HG03175 (cell line): ENCODE measurements around the gene GPS2.

Experiments used
- ATAC-seq: cut with Tn5 transposase; IDR thresholded peaks from one replicate; pipeline ENCODE4 v1.9.1; 2021; ENCODE audit warnings: mild to moderate bottlenecking, moderate library complexity; ENCODE audit not compliant: unreplicated experiment

GPS2 gene, protein sequence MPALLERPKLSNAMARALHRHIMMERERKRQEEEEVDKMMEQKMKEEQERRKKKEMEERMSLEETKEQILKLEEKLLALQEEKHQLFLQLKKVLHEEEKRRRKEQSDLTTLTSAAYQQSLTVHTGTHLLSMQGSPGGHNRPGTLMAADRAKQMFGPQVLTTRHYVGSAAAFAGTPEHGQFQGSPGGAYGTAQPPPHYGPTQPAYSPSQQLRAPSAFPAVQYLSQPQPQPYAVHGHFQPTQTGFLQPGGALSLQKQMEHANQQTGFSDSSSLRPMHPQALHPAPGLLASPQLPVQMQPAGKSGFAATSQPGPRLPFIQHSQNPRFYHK

DNA sequence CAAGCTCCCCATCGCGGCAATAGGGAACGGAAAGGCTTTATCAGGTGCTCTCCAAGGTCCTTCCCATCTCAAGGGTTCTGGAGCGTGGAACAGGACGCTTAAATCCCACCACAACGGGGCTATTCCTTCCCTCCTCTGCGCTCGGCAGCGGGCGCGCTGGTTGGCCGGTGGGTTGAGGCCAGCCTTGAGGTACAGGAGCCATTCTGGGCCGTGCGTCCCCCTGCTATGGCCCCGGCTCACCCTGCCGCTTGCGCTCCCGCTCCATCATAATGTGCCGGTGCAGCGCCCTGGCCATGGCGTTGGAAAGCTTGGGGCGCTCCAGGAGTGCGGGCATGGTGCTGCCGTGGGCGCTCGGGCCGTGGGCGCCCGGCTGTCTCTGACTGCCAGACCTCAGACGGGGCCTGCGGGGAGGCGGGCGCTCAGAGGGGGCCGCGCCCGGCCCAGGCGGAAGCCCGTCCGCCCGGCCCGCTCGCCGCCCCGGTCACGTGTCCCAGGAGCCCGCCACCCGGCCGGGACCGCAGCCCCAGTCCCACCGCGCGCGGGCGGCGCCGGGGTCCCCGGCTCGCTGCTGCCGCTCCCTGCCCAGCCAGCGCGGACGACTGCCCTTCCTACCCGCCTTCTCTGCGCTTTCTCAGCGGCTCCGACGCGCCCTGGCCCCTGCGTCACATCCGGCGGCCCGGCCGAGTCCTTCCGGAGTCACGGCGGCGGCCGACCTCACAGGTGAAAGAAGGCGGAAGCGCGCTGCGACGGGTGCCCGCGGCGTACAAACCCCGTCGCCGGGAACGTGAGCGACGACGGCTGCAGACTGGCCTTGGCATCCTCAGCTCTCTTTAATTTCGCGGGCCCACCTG lies at the start of gene GPS2:
GPS2 (minus strand) TSS at position 642 of the 851 bp plus-strand sequence; CDS start at position 334, 308 bp downstream.
- peak; percentile 80 for ATAC-seq

- ATAC-seq, result no peak
Observed at GRCh38 chr17:7363311-7363710, 48.2 kb upstream of the GPS2 start.

GRCh38 chr17:7361906-7362305 lies 46.7 kb upstream of the GPS2 start:
- no peak for ATAC-seq

DNA sequence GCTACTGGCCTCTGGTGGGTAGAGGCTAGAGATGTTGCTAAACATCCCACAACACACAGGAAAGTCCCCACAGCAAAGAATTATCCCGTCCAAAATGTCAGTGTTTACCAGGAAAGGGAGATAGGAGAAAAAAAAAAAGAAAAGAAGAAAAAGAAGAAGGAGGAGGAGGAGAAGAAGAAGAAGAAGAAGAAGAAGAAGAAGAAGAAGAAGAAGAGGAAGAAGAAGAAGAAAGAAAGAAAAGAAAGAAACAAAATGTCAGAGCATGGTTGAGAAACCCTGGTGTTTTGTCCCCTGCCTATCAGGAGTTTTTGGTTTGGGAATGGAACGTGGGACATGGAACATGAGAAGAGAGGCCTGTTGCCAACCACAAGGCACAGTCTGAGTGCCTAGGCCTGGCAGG lies 42.2 kb upstream of the GPS2 start:
- no peak for ATAC-seq

DNA sequence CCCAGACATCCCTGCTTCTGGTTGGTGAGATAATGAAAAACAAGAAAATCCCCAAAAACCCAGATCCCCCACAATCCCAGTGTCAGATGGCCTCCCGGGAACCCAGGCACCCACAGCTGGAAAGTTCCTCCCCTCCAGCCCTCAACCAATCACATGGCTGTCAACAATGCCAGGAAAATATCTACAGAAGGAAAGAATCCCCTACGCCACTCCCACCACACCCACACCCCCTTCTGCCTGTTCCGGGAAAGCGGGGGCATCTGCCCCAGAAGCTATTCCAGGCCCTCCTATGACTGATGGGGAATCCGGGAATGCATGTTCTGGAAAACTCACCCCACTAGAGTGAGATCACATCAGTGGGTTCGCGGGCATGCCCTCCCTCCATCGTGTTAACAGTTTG lies 41.6 kb upstream of the GPS2 start:
- ATAC-seq, result no peak

- peak; percentile 28 for ATAC-seq
Observed at GRCh38 chr17:7356072-7356549, 41.0 kb upstream of the GPS2 start.

DNA sequence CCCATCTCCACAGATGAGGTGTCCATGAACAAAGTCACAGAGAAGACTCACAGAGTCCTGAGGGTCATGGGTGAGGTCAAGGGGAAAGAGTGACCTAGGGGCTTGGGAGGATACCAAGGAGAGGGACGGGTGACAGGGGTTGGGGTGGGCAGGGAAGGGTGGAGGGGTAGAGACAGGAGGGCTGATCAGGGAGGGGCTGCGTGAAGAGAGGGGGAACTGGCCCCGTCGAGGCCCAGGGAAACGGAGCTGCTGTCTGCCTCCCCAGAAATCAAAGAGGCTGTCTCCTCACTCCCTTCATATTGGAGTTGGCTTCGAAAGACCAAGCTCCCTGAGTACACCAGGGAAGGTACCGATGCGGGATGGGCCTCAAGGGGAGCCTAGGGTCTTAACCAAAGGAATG lies 40.4 kb upstream of the GPS2 start:
- no peak for ATAC-seq

DNA sequence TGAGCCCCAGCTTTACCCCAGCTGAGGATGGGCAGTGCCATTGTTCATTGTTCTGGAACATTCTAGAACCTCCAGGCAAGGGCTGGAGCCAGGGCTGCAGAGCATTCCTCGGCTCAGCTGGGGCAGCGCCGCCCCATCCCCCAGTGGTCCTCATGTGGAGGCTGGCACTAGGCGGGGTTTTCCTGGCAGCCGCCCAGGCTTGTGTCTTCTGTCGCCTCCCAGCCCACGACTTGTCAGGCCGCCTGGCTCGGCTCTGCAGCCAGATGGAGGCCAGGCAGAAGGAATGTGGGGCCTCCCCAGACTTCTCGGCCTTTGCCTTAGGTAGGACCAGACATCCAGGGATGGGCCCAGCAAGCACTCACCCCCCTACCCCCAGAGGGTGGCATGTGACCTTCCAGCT lies 39.9 kb upstream of the GPS2 start, which contains the start of gene TMEM95:
TMEM95 (plus strand) TSS at position 104 of the 400 bp plus-strand sequence; CDS start at position 153, 49 bp downstream.
- no peak for ATAC-seq

DNA sequence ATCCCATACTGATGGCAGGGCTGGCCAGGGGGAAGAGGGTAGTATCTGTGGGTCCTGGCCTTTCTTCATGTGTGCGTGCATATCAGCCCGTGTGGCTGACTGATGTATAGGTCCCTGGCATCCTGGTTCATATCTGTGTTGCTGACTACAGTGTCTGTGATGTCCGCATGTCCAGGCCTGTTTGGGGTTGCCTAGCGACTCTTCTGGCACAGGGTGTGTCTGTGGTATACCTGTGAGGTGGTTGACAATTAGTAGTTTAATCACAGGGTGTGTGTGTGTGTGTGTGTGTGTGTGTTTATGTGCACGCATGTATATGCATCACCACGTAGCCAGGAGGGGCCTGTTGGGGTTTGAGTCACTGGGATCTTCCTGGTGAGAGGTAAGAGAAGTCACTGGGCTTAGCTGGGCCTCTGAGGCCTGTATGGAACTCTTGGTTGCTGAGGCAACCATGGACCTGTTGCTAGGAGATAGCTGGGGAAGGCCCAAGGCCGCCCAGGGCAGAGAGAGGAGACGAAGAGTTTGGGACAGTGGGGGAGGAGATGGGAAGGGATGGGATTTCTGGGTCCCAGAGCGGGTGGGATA lies 39.2 kb upstream of the GPS2 start:
- ATAC-seq, result no peak

GRCh38 chr17:7352910-7353635 lies 37.9 kb upstream of the GPS2 start:
- ATAC-seq, result no peak

DNA sequence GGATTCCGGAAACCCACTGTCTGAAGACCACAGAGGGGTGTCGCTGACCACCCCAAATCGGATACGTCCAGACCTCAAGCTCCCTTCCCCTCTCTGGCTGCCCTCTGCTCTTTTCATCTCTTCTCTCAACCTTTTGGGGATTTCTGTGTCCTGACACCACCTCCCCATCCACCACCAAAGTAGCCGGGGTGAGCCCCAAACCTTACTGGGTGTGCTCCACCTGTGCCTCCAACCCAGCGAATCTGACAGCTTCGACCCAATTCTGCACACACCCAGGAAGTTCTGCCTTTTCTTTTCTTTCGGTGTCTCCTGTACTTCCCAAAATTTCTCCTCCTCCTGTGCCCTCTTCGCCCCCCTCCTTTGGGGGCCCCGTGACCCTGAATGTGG lies 37.3 kb upstream of the GPS2 start:
- no peak for ATAC-seq

DNA sequence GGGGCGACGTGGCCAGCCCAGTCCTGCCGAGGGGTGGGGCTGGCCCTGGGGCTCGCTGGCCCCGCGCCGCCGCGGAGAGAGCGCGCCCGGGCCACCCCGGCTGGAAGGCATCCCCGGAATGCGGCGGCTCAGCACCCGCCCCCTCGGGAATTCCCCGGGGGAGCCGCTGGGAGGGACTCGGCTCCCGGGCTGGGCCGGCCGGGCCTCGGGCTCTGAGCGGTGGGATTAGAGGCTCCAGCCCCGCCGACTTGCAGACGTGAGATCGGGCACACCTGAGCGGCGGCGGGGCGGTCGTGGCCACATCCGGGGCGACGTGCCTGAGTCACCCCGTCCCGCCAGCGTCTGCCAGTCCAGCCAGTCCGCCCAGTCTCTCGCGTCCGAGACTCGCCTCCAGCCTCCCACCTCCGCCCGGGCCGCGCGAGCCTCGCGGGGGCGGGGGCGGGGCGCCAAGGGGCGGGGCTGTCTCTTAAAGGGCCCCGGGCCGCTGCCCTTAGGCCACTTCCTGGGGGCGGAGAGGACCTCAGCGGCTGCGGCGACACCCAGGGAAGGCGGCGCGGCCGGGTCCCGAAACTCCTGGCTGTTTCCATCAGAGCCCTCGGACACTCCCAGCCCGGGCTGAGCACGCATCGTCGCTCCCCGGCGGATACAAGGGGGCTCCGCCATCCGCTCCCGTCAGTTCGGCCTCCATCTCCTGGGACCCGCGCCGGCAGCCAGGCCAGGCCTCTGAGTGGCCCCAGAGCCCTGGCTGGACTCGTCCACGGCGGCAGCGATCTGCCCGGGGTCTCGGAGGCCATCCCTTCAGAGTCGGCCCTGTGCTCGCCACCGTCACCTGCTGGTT lies 36.7 kb upstream of the GPS2 start, which contains the start of gene KCTD11:
KCTD11 (plus strand) TSS at position 498 of the 838 bp plus-strand sequence.
- ATAC-seq, result peak; percentile 70

GRCh38 chr17:7348478-7349242 lies 33.5 kb upstream of the GPS2 start:
- no peak for ATAC-seq

GRCh38 chr17:7347630-7348477 lies 32.7 kb upstream of the GPS2 start:
- no peak for ATAC-seq

DNA sequence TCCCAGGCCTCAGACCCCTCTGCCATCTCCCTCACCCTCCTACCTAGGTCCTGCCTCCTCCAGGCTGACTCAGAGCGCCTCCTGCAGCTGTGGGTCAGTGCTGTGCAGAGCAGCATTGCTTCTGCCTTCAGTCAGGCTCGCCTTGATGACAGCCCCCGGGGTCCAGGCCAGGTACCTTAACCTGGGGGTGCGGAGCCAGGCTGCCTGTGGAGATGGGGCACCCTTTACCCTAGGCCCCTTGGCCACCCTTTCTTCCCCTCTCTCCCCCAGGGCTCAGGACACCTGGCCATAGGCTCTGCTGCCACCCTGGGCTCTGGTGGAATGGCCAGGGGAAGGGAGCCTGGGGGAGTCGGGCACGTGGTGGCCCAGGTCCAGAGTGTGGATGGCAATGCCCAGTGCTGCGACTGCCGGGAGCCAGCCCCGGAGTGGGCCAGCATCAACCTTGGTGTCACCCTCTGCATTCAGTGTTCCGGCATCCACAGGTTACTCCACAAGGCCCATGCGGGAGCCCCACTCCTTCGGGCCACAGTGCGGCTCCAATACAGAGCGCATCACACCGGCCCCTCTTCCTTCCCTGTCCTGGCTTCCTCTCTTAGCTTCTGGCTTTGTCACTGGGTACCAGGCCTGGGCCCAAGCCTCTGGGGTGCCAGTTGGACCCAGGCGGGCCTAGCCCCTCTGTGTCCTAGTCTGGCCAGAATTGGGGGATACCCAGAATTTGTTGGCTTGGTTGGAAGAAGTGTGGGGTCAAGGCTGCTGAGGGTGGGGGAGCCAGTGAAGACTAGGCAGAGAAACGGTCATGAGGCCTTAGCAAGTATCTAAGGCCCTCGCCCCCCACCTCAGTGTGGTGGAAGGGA lies 31.8 kb upstream of the GPS2 start:
- ATAC-seq, result no peak

GRCh38 chr17:7343250-7343649 lies 28.1 kb upstream of the GPS2 start:
- no peak for ATAC-seq

DNA sequence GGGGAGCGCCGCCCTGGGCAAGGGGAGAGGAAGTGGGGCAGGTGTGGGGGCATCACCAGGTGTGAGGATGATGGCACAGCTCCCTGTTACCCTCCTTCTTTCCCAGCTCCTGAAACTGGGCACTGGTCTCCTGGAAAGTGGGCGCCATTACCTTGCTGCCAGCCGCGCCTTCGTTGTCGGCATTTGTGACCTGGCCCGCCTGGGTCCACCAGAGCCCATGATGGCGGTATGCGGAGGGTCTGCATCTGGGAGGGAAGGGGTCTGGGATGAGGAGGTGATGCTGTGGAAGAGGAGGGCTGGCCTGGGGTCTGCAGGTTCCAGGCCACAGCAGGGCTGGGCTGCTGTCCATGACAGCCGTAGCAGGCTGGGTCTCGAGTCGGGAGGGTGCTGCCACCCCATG lies 26.7 kb upstream of the GPS2 start:
- ATAC-seq, result no peak
